ENCODE results near the gene RC3H1.
"Not testable (repeated sequence)": the region's sequence is repeated elsewhere in the genome, so short reads cannot be mapped to it uniquely, and the experiment has no call there.

Gene RC3H1, protein sequence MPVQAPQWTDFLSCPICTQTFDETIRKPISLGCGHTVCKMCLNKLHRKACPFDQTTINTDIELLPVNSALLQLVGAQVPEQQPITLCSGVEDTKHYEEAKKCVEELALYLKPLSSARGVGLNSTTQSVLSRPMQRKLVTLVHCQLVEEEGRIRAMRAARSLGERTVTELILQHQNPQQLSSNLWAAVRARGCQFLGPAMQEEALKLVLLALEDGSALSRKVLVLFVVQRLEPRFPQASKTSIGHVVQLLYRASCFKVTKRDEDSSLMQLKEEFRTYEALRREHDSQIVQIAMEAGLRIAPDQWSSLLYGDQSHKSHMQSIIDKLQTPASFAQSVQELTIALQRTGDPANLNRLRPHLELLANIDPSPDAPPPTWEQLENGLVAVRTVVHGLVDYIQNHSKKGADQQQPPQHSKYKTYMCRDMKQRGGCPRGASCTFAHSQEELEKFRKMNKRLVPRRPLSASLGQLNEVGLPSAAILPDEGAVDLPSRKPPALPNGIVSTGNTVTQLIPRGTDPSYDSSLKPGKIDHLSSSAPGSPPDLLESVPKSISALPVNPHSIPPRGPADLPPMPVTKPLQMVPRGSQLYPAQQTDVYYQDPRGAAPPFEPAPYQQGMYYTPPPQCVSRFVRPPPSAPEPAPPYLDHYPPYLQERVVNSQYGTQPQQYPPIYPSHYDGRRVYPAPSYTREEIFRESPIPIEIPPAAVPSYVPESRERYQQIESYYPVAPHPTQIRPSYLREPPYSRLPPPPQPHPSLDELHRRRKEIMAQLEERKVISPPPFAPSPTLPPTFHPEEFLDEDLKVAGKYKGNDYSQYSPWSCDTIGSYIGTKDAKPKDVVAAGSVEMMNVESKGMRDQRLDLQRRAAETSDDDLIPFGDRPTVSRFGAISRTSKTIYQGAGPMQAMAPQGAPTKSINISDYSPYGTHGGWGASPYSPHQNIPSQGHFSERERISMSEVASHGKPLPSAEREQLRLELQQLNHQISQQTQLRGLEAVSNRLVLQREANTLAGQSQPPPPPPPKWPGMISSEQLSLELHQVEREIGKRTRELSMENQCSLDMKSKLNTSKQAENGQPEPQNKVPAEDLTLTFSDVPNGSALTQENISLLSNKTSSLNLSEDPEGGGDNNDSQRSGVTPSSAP

GRCh38 chr1:174022080-174022975, at the start of gene RC3H1:
TSS of gene RC3H1 (minus strand) at chr1:174022357. CDS start at chr1:173992985, 29,372 bp downstream.
- DNase-seq = peak; percentile 93

DNA sequence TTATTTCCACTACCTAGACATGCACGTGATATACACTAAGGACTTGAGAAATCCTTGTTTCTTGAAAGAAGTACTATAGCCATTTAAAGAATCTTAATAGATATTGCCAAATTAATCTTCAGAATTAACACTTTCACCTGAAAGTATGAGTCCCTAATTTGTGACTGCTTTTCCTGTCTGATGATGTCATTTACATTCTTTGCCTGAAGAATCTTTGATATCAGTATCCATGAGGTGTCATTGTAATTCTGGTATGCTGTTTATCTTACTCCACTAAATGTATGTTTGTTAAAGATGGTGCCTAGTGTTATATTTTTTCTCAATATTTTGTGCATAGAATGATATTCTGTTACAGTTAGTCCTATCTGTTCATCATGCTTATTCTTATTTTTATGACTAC, 48.5 kb upstream of the RC3H1 start:
- no peak for DNase-seq

GRCh38 chr1:174068000-174068399, 45.8 kb upstream of the RC3H1 start:
- DNase-seq = no peak

DNA sequence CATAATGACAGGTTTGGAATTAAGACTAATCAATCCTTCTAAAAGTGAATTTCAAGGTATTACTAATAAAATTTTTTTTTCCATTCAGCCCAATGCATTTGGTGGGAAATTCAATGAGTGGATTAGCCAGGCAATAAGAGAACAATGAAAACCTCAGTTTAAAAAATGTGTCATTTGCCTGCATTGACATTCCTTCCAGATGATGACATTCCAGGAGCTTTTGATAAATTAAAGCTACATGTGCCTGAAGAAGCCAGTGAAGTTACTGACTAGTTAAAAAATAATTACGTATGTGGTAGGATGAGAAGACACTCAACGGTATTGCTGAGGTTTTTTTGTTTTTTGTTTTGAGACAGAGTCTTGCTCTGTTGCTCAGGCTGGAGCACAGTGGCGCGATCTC, 37.9 kb upstream of the RC3H1 start:
- DNase-seq = no peak

- no peak for DNase-seq
Measured at GRCh38 chr1:174058624-174059023, 36.5 kb upstream of the RC3H1 start.

DNA sequence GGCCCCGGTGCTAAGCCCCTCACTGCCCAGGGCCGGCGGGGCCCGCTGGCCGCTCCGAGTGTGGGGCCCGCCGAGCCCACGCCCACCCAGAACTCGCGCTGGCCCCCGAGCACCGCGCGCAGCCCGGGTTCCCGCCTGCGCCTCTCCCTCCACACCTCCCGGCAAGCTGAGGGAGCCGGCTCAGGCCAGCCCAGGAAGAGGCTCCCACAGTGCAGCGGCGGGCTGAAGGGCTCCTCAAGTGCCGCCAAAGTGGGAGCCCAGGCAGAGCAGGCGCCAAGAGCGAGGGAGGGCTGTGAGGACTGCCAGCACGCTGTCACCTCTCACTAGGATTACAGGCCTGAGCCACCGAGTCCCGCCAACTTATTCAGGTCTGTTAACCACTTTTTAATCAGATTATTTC, 34.5 kb upstream of the RC3H1 start:
- not testable (repeated sequence) for DNase-seq

DNA sequence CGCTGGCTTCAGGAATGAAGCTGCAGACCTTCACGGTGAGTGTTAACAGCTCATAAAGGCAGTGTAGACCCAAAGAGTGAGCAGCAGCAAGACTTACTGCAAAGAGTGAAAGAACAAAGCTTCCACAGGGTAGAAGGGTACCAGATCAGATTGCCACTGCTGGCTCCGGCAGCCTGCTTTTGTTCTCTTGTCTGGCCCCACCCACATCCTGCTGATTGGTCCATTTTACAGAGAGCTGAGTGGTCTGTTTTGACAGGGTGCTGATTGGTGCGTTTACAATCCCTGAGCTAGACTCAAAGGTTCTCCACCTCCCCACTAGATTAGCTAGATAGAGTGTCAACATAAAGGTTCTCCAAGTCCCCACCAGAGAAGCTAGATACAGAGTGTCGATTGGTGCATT, 33.6 kb upstream of the RC3H1 start:
- DNase-seq = not testable (repeated sequence)

GRCh38 chr1:174053826-174054225, 31.7 kb upstream of the RC3H1 start:
- DNase-seq = no peak

DNA sequence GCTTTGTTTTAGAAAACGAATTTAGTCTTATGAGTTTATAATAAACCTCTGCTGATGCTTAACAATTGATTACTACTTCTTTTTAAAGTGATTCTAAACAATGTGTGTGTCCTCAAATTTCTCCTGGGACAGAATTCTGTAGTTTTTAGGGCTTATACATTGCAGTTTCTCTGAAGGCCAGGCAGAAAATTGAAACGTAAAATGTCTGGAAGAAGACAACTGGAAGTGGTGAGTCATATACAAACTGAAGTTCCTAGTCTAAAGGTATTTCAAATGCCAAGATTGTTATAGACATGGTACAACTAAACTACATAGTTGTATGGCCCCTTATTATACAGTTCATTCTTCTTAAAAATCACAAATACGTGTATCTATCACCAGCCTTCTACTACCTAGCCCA, 30.5 kb upstream of the RC3H1 start:
- DNase-seq = no peak

- DNase-seq = peak; percentile 25
Measured at GRCh38 chr1:174051956-174052355, 29.8 kb upstream of the RC3H1 start.

GRCh38 chr1:174049514-174049913, 27.4 kb upstream of the RC3H1 start:
- no peak for DNase-seq

GRCh38 chr1:174044418-174045222, 22.5 kb upstream of the RC3H1 start:
- DNase-seq = no peak

DNA sequence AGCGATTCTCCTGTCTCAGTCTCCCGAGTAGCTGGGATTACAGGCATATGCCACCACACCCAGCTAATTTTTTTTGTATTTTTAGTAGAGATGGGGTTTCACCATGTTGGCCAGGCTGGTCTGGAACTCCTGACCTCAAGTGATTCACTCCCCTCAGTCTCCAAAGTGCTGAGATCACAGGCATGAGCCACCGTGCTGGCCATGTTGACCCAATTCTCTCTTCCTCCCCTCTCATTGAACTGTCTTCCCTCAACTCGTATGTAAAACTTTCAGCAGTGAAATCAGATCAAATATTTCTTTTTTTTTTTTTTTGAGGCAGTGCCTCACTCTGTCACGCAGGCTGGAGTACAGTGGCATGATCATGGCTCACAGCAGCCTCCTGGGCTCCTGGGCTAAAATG, 20.4 kb upstream of the RC3H1 start:
- not testable (repeated sequence) for DNase-seq

GRCh38 chr1:174041369-174041768, 19.2 kb upstream of the RC3H1 start:
- no peak for DNase-seq

DNA sequence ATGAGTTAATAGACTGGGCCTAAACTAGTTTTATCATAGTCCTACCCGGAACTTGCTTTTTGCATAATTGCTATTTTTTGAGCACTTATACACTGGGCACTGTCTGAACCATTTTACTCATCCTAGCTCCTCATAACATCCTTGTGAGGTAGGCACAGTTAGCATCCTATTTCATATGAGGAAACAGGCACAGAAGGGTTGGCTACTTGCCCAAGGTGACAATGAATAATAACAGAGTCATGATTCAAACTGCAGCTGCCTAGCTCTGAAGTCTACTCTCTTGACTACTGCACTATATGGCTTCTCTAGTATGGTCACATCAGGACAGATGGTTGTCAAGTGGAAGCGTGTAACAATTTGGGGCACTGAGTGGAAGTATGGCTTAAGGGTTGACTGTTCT, 18.2 kb upstream of the RC3H1 start:
- no peak for DNase-seq

- no peak for DNase-seq
Measured at GRCh38 chr1:174039027-174039426, 16.9 kb upstream of the RC3H1 start.

DNA sequence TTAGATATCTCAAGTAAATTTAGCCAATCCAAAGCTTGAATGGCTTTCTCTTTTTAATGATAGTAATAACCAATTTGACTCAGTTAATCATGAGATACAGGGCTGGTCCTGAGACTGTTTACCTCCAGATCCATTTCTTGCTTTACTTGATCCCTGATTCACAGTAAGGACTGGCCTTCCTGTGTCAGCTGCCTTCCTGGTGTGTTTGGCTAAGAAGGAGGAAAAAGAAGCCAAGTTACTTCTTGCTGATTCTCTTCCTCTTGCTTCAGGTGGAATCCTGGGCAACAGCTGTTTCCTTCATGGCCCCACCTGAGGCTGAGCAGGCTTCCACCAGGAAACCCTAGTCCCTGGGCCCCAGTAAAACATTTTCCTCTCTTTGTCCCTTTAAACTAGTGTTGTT, 14.6 kb upstream of the RC3H1 start:
- no peak for DNase-seq

DNA sequence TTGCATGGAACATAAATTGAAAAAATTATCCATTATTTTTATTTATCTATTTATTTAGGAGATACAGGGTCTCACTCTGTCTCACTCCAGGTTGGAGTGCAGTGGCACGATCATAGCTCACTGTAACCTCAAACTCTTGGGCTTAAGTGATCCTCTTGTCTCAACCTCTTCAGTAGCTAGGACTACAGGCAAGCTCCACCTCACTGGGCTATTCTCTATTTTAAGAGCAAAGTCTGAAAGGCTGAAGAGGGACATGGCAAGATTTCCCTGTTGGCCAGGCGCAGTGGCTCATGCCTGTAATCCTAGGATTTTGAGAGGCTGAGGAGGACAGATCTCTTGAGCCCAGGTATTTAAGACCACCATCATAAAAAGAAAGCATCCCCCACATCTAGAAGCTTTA, 14.0 kb upstream of the RC3H1 start:
- no peak for DNase-seq

- DNase-seq = no peak
Measured at GRCh38 chr1:174032671-174033222, 10.6 kb upstream of the RC3H1 start.

DNA sequence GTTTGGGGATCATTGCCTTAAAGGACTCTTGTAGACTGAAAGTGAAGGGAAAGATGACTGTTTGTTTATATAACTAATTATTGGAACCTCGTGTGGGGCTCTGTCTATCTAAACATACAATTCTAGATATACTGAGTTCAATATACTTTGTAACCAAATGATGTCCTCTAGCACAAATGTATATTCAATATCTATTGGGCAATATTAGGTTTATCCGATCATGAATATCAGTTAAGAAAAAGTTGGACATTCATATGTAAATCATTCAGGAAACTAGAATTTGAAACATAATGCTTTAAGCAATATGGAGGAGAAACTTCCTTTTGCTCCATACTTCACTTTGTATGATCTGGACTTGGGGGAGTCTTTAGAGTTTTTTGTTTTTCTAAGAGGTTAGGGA, 8.9 kb upstream of the RC3H1 start:
- no peak for DNase-seq

DNA sequence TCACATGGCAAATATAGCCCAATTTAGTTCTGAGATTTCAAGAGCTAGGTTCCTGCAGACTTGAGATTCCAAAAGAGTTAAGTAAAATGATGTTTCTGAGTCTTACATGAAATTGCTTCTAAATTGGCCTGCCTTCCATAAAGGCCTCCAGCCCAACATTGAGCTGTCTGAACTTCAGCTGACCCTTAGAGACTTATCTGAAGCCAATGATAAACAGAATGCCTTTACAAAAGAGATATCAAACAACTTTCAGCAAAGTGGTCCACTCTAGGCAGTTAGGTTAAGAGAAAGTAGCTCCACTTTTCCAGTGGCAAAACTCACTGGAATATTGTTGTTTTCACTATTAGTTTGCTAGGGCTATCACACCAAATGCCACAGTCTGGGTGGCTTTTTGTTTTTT, 6.3 kb upstream of the RC3H1 start:
- no peak for DNase-seq

Measured in right hindlimb (tissue), 1 donor.